Immature natural killer cell (primary cell): ENCODE results near the gene ROS1. TPM values are rescaled to one million over a fixed set of nuclear protein-coding genes. Genes with fewer than 3 reads are reported as not detected.

Experiments
- DNase-seq, 3 donors: peaks; one replicate each; pipeline ENCODE4 v3.0.0; 2022; ENCODE audit warnings: mixed read lengths in 1 of 3
- H3K27ac Mint-ChIP-seq, 6 donors: one replicate each; pipeline ENCODE4 v1.8.0; 2020; ENCODE audit warnings: mixed read lengths in 6 of 6, mild to moderate bottlenecking in 5 of 6, inconsistent platforms in 4 of 6, moderate library complexity in 3 of 6
- H3K27me3 Mint-ChIP-seq, 3 donors: one replicate each; pipeline ENCODE4 v1.8.0; 2020 to 2021; ENCODE audit warnings: low read depth in 3 of 3, mild to moderate bottlenecking in 3 of 3, mixed read lengths in 3 of 3, moderate library complexity in 3 of 3, inconsistent platforms in 1 of 3
- H3K36me3 Mint-ChIP-seq, 3 donors: one replicate each; pipeline ENCODE4 v1.8.0; 2020; ENCODE audit warnings: mixed read lengths in 3 of 3, inconsistent platforms in 2 of 3, mild to moderate bottlenecking in 2 of 3
- H3K4me1 Mint-ChIP-seq, 2 donors: one replicate each; pipeline ENCODE4 v1.8.0; 2020; ENCODE audit warnings: inconsistent platforms in 2 of 2, mild to moderate bottlenecking in 2 of 2, mixed read lengths in 2 of 2, moderate library complexity in 1 of 2
- H3K4me3 Mint-ChIP-seq, 5 donors: one replicate each; pipeline ENCODE4 v1.8.0; 2020; ENCODE audit warnings: mild to moderate bottlenecking in 5 of 5, mixed read lengths in 5 of 5, inconsistent platforms in 3 of 5, moderate library complexity in 3 of 5
- H3K9me3 Mint-ChIP-seq, 6 donors: one replicate each; pipeline ENCODE4 v1.8.0; 2020; ENCODE audit warnings: mild to moderate bottlenecking in 6 of 6, mixed read lengths in 6 of 6, inconsistent platforms in 4 of 6, moderate library complexity in 3 of 6
- polyA plus RNA-seq, 3 donors: library from polyadenylated mRNA; unstranded; fragments of 300-500 nt; fragmentation: Illumina TruSeq; gene quantifications; one replicate each; pipeline ENCODE4 v1.2.3, GENCODE V29; 2021

Gene ROS1
- polyA plus RNA-seq, 3 donors from 2014 or later, result not detected

- no peak overlapping the region for H3K4me3 Mint-ChIP-seq
These were observed 121.3 kb downstream of the ROS1 start for GRCh38 chr6:117304446-117304845.

GRCh38 chr6:117303323-117303722, 122.4 kb downstream of the ROS1 start:
- no peaks in the 10 kb centered on the region for H3K9me3 Mint-ChIP-seq
- DNase-seq, result no peak
- H3K4me3 Mint-ChIP-seq, result no peak overlapping the region
- peaks cover 0 to 6% (median 2%) of the 10 kb centered on the region in 3 donors for H3K27me3 Mint-ChIP-seq
- H3K4me1 Mint-ChIP-seq, result no peaks in the 10 kb centered on the region
- H3K27ac Mint-ChIP-seq, result no peak overlapping the region
- no peaks in the 10 kb centered on the region for H3K36me3 Mint-ChIP-seq

More at GRCh38 chr6:117304446-117304845, 121.3 kb downstream of the ROS1 start:
- DNase-seq, result no peak
- no peaks in the 10 kb centered on the region for H3K9me3 Mint-ChIP-seq
- no peaks in the 10 kb centered on the region for H3K36me3 Mint-ChIP-seq
- H3K4me1 Mint-ChIP-seq, result no peaks in the 10 kb centered on the region
- no peak overlapping the region for H3K27ac Mint-ChIP-seq
- peaks cover 0 to 6% (median 0%) of the 10 kb centered on the region in 3 donors for H3K27me3 Mint-ChIP-seq

GRCh38 chr6:117298941-117299340, 126.8 kb downstream of the ROS1 start:
- H3K9me3 Mint-ChIP-seq, result peaks cover 0 to 6% (median 0%) of the 10 kb centered on the region in 6 donors
- peaks cover 0 to 9% (median 2%) of the 10 kb centered on the region in 3 donors for H3K27me3 Mint-ChIP-seq
- no peak overlapping the region for H3K27ac Mint-ChIP-seq

GRCh38 chr6:117290173-117290846, 135.4 kb downstream of the ROS1 start:
- Mint-ChIP-seq H3K27ac (no peak overlapping the region), H3K36me3 (peaks cover 0 to 6% (median 0%) of the 10 kb centered on the region in 3 donors), H3K4me1 (no peaks in the 10 kb centered on the region), H3K9me3 (peaks cover 0 to 6% (median 1%) of the 10 kb centered on the region in 6 donors), H3K4me3 (no peak overlapping the region), H3K27me3 (peaks cover 0 to 10% (median 2%) of the 10 kb centered on the region in 3 donors)
- no peak for DNase-seq

More at GRCh38 chr6:117298941-117299340, 126.8 kb downstream of the ROS1 start:
- no peaks in the 10 kb centered on the region for H3K36me3 Mint-ChIP-seq
- H3K4me3 Mint-ChIP-seq, result no peak overlapping the region
- DNase-seq, result no peak
- H3K4me1 Mint-ChIP-seq, result no peaks in the 10 kb centered on the region

- Mint-ChIP-seq H3K4me3 (no peak overlapping the region), H3K4me1 (no peaks in the 10 kb centered on the region), H3K36me3 (peaks cover 0 to 6% (median 0%) of the 10 kb centered on the region in 3 donors), H3K27me3 (peaks cover 0 to 9% (median 2%) of the 10 kb centered on the region in 3 donors), H3K9me3 (peaks cover 0 to 6% (median 1%) of the 10 kb centered on the region in 6 donors), H3K27ac (no peak overlapping the region)
- DNase-seq, result no peak
These were observed 137.5 kb downstream of the ROS1 start for GRCh38 chr6:117288083-117288715.

- Mint-ChIP-seq H3K4me3 (no peak overlapping the region), H3K27ac (no peak overlapping the region), H3K4me1 (no peaks in the 10 kb centered on the region), H3K27me3 (peaks cover 2 to 7% (median 3%) of the 10 kb centered on the region in 3 donors), H3K36me3 (no peaks in the 10 kb centered on the region), H3K9me3 (peaks cover 0 to 2% (median 0%) of the 10 kb centered on the region in 6 donors)
- DNase-seq, result no peak
These were observed 144.8 kb downstream of the ROS1 start for GRCh38 chr6:117280922-117281321.

GRCh38 chr6:117276778-117277316, 148.9 kb downstream of the ROS1 start:
- Mint-ChIP-seq H3K36me3 (no peaks in the 10 kb centered on the region), H3K4me1 (no peaks in the 10 kb centered on the region), H3K9me3 (peaks cover 0 to 2% (median 0%) of the 10 kb centered on the region in 6 donors), H3K27me3 (peaks cover 6 to 23% (median 9%) of the 10 kb centered on the region in 3 donors), H3K27ac (no peak overlapping the region), H3K4me3 (no peak overlapping the region)
- no peak for DNase-seq

- H3K9me3 Mint-ChIP-seq, result peaks cover 0 to 2% (median 0%) of the 10 kb centered on the region in 6 donors
- H3K4me3 Mint-ChIP-seq, result no peak overlapping the region
- no peak overlapping the region for H3K27ac Mint-ChIP-seq
- DNase-seq, result no peak
- H3K4me1 Mint-ChIP-seq, result no peaks in the 10 kb centered on the region
- H3K27me3 Mint-ChIP-seq, result peaks cover 8 to 29% (median 16%) of the 10 kb centered on the region in 3 donors
- no peaks in the 10 kb centered on the region for H3K36me3 Mint-ChIP-seq
These were observed 150.0 kb downstream of the ROS1 start for GRCh38 chr6:117275711-117276110.

- no peak for DNase-seq
- Mint-ChIP-seq H3K9me3 (peaks cover 0 to 2% (median 0%) of the 10 kb centered on the region in 6 donors), H3K36me3 (no peaks in the 10 kb centered on the region), H3K4me1 (no peaks in the 10 kb centered on the region), H3K4me3 (no peak overlapping the region), H3K27me3 (peaks cover 8 to 29% (median 14%) of the 10 kb centered on the region in 3 donors), H3K27ac (no peak overlapping the region)
These were observed 150.5 kb downstream of the ROS1 start for GRCh38 chr6:117275205-117275604.

GRCh38 chr6:117272891-117273290, 152.9 kb downstream of the ROS1 start:
- Mint-ChIP-seq H3K27me3 (peaks cover 20 to 41% (median 29%) of the 10 kb centered on the region in 3 donors), H3K9me3 (peaks cover 0 to 14% (median 2%) of the 10 kb centered on the region in 6 donors), H3K4me1 (no peaks in the 10 kb centered on the region), H3K27ac (no peak overlapping the region), H3K36me3 (no peaks in the 10 kb centered on the region), H3K4me3 (no peak overlapping the region)
- DNase-seq, result no peak

GRCh38 chr6:117272032-117272866, 153.5 kb downstream of the ROS1 start:
- H3K27ac Mint-ChIP-seq, result no peak overlapping the region
- peaks cover 0 to 21% (median 3%) of the 10 kb centered on the region in 6 donors for H3K9me3 Mint-ChIP-seq
- no peak overlapping the region for H3K4me3 Mint-ChIP-seq
- no peaks in the 10 kb centered on the region for H3K36me3 Mint-ChIP-seq
- no peak for DNase-seq
- peaks cover 20 to 48% (median 30%) of the 10 kb centered on the region in 3 donors for H3K27me3 Mint-ChIP-seq
- H3K4me1 Mint-ChIP-seq, result no peaks in the 10 kb centered on the region

- no peaks in the 10 kb centered on the region for H3K4me1 Mint-ChIP-seq
- H3K27me3 Mint-ChIP-seq, result peaks cover 21 to 53% (median 36%) of the 10 kb centered on the region in 3 donors
- H3K9me3 Mint-ChIP-seq, result peaks cover 0 to 27% (median 3%) of the 10 kb centered on the region in 6 donors
- no peak overlapping the region for H3K4me3 Mint-ChIP-seq
- H3K27ac Mint-ChIP-seq, result no peak overlapping the region
- H3K36me3 Mint-ChIP-seq, result no peaks in the 10 kb centered on the region
- DNase-seq, result no peak
These were observed 154.8 kb downstream of the ROS1 start for GRCh38 chr6:117270843-117271507.
